Measurements from ENCODE around the gene CAPNS2. TPM values are rescaled to one million over a fixed set of nuclear protein-coding genes. Genes with fewer than 3 reads are reported as not detected.

Gene CAPNS2
- total and polyA plus RNA-seq, 9 of the 15 experiments (the other 6 are each of a cell fraction or from before 2014, with no cell fraction given), result 0.12 to 0.65 (median 0.24) TPM; not detected in 2

DNA sequence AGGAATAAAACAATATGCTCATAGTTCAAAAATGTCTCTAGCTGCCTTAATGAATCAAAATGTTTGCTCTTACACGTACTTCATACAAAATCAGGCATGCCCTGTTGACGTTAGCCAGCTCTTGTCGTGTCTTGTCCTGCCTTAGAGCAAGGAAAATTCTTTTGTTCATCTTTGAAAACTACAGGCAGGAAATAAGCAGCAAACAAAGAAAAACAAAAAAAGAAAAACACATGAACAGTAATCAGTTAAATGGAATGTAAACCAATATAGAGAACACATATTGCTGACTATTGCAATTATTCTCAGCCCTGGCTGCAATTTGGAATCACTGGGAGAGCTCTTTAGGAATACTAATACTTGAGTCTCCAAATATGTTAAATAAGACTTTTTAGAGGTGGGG lies 1.7 kb downstream of the CAPNS2 start (continued):
- TF ChIP-seq NFIX (CRISPR knock-in tag; IDR thresholded peaks at IDR 0.05; ENCODE audit: low read depth) (no peak), ZNF668 (CRISPR knock-in tag; IDR thresholded peaks at IDR 0.05) (no peak), ZFP30 (CRISPR knock-in tag; IDR thresholded peaks at IDR 0.05; ENCODE audit: borderline replicate concordance) (no peak), MAFF (IDR thresholded peaks at IDR 0.05; ENCODE audit: low read length) (peak; percentile 79), MAFK (IDR thresholded peaks at IDR 0.05; ENCODE audit: low read length) (peak; percentile 84), HLTF (IDR thresholded peaks at IDR 0.05) (no peak), SLC30A9 (CRISPR knock-in tag; IDR thresholded peaks at IDR 0.05) (no peak)
- TF ChIP-seq, protein P1, sequence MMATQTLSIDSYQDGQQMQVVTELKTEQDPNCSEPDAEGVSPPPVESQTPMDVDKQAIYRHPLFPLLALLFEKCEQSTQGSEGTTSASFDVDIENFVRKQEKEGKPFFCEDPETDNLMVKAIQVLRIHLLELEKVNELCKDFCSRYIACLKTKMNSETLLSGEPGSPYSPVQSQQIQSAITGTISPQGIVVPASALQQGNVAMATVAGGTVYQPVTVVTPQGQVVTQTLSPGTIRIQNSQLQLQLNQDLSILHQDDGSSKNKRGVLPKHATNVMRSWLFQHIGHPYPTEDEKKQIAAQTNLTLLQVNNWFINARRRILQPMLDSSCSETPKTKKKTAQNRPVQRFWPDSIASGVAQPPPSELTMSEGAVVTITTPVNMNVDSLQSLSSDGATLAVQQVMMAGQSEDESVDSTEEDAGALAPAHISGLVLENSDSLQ (IDR thresholded peaks at IDR 0.05), result no peak
- TF ChIP-seq, protein P2, sequence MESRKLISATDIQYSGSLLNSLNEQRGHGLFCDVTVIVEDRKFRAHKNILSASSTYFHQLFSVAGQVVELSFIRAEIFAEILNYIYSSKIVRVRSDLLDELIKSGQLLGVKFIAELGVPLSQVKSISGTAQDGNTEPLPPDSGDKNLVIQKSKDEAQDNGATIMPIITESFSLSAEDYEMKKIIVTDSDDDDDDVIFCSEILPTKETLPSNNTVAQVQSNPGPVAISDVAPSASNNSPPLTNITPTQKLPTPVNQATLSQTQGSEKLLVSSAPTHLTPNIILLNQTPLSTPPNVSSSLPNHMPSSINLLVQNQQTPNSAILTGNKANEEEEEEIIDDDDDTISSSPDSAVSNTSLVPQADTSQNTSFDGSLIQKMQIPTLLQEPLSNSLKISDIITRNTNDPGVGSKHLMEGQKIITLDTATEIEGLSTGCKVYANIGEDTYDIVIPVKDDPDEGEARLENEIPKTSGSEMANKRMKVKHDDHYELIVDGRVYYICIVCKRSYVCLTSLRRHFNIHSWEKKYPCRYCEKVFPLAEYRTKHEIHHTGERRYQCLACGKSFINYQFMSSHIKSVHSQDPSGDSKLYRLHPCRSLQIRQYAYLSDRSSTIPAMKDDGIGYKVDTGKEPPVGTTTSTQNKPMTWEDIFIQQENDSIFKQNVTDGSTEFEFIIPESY (CRISPR knock-in tag; IDR thresholded peaks at IDR 0.05), result no peak
- TF ChIP-seq, protein P3, sequence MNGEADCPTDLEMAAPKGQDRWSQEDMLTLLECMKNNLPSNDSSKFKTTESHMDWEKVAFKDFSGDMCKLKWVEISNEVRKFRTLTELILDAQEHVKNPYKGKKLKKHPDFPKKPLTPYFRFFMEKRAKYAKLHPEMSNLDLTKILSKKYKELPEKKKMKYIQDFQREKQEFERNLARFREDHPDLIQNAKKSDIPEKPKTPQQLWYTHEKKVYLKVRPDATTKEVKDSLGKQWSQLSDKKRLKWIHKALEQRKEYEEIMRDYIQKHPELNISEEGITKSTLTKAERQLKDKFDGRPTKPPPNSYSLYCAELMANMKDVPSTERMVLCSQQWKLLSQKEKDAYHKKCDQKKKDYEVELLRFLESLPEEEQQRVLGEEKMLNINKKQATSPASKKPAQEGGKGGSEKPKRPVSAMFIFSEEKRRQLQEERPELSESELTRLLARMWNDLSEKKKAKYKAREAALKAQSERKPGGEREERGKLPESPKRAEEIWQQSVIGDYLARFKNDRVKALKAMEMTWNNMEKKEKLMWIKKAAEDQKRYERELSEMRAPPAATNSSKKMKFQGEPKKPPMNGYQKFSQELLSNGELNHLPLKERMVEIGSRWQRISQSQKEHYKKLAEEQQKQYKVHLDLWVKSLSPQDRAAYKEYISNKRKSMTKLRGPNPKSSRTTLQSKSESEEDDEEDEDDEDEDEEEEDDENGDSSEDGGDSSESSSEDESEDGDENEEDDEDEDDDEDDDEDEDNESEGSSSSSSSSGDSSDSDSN (IDR thresholded peaks at IDR 0.05; ENCODE audit: borderline replicate concordance in 1 of 2, low read depth in 2 of 2, low read length in 2 of 2), result no peak

Data from K562 (cell line).